Small intestine (tissue), 7 donors: ENCODE measurements around the gene ALKBH5. TPM values are rescaled to one million over a fixed set of nuclear protein-coding genes. Genes with fewer than 3 reads are reported as not detected.

Experiments used
- DNase-seq, 2 donors: peaks; one replicate each; pipeline versions ENCODE4 v3.0.0 to v3.0.0-alpha.2; 2013
- FAIRE-seq: peaks from 2 replicates; lab custom pipeline; 2012; peaks lifted over from hg19 to GRCh38; lab: Jason Lieb, UNC
- H3K27ac ChIP-seq, 3 donors: one replicate each; pipeline ENCODE4 v1.5.1; 2013; ENCODE audit warnings: low read length in 2 of 3, mild to moderate bottlenecking in 2 of 3, control low read depth in 1 of 3, inconsistent platforms in 1 of 3, low read depth in 1 of 3, moderate library complexity in 1 of 3
- H3K27me3 ChIP-seq, 3 donors: one replicate each; pipeline ENCODE4 v1.6.1; 2013; ENCODE audit warnings: low read length in 3 of 3, inconsistent platforms in 1 of 3; ENCODE audit not compliant: control insufficient read depth in 3 of 3, insufficient read depth in 3 of 3
- H3K36me3 ChIP-seq, 3 donors: one replicate each; pipeline ENCODE4 v1.6.1; 2013; ENCODE audit warnings: low read length in 3 of 3, inconsistent platforms in 1 of 3, low read depth in 1 of 3, mild to moderate bottlenecking in 1 of 3, moderate library complexity in 1 of 3; ENCODE audit not compliant: control insufficient read depth in 3 of 3, insufficient read depth in 2 of 3
- H3K4me1 ChIP-seq, 3 donors: one replicate each; pipeline ENCODE4 v1.6.1; 2013; ENCODE audit warnings: low read length in 2 of 3, inconsistent platforms in 1 of 3, low read depth in 1 of 3, mild to moderate bottlenecking in 1 of 3, moderate library complexity in 1 of 3; ENCODE audit not compliant: control insufficient read depth in 3 of 3, insufficient read depth in 2 of 3
- H3K4me3 ChIP-seq, 3 donors: one replicate each; pipeline ENCODE4 v1.5.1; 2013; ENCODE audit warnings: low read length in 3 of 3, control low read depth in 1 of 3, inconsistent platforms in 1 of 3, low read depth in 1 of 3, mild to moderate bottlenecking in 1 of 3, moderate library complexity in 1 of 3
- H3K9me3 ChIP-seq, 2 donors: one replicate each; pipeline ENCODE4 v1.6.1; 2013; ENCODE audit warnings: low read depth in 1 of 2, low read length in 1 of 2; ENCODE audit not compliant: control insufficient read depth in 2 of 2, insufficient read depth in 1 of 2
- WGBS, 3 donors: extraction: QIAGEN DNeasy Blood & Tissue Kit; methylation state at CpG; one replicate each; pipeline ENCODE4 v1.1.7; 2013; 5-methylcytosine and 5-hydroxymethylcytosine counted together
- polyA plus RNA-seq, 4 donors: library from polyadenylated mRNA; stranded (reverse) in 3 of 4; unstranded in 1 of 4; fragments of 200-250 nt in 3 of 4; fragments of 120-200 nt in 1 of 4; gene quantifications; one replicate each; pipeline versions ENCODE4 v1.2.1 to v1.2.3, GENCODE V29; 2013
- donor health status: healthy with polysubstance abuse.
- donor health status: control.
- donor health status: control.
- donor health status: Bipolar disorder and iron deficiency.
- donor health status: healthy.

The ALKBH5 gene
- polyA plus RNA-seq, 4 donors: 36.2 to 60.1 (median 40.6) TPM

- Histone ChIP-seq H3K27me3 (no peaks in the 10 kb centered on the region), H3K36me3 (no peaks in the 10 kb centered on the region), H3K27ac (no peak overlapping the region), H3K9me3 (no peaks in the 10 kb centered on the region), H3K4me1 (peaks cover 0 to 30% (median 5%) of the 10 kb centered on the region in 3 donors), H3K4me3 (no peak overlapping the region)
- DNase-seq (no peak), FAIRE-seq (no peak)
- 84 to 89% (median 88%) methylated on average over 5 of the region's 5 CpGs for WGBS, 3 donors
Observed at GRCh38 chr17:18160128-18160856, 23.3 kb upstream of the ALKBH5 start.

DNA sequence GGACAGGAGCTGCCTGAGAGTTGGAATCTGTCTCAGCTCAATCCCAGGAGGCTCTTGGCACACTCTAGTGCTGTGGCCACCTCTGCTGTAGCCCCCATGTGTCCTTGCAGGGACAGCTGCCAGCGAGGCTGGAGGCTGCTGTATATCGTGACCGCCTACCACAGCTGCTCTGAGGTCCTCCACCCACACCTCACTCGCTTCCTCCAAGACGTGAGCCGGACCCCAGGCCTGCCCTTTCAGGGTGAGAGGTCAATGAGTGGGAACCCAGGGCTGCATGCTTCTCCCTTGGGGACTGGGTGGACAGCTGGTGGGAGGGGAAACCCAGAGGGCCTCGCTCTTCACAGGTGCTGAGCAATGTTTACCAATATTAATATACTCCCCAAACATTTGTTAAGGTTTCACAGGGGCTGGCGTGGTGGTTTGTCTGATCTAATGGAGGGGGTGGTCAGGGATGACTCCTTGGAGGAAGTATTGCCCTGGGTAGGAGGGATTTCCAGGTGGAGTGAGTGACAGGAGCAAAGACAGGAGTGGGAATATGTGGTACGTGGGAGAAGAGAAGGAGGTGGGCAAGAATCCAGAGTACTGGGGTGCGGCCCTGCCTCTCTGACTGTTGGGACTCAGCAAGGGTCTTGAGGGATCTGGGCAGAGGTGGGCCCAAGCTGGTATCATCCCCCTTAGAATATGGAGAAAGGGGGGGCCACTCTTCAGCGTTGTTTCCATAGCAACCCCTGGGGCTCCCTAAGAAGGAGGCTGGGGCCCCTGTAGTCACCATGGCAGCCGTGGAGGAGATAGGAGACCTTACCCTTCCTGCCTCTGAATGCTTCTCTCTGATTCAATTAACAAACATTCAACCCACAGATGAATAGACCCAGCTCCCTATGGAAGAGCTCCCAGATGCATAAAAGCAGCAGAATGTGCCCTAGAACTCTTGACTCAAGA is 22.2 kb upstream of the ALKBH5 start:
- Histone ChIP-seq H3K36me3 (no peaks in the 10 kb centered on the region), H3K9me3 (no peaks in the 10 kb centered on the region), H3K4me1 (peaks cover 0 to 30% (median 5%) of the 10 kb centered on the region in 3 donors), H3K27ac (no peak overlapping the region), H3K27me3 (no peaks in the 10 kb centered on the region), H3K4me3 (no peak overlapping the region)
- no peak for DNase-seq
- FAIRE-seq: no peak
- 72 to 84% (median 75%) methylated on average over 12 of the region's 12 CpGs for WGBS, 3 donors

- FAIRE-seq: no peak
- 50 to 72% (median 59%) methylated on average over 7 of the region's 7 CpGs for WGBS, 3 donors
- Histone ChIP-seq H3K4me3 (no peak overlapping the region), H3K4me1 (peaks cover 0 to 27% (median 4%) of the 10 kb centered on the region in 3 donors), H3K27me3 (no peaks in the 10 kb centered on the region), H3K9me3 (peaks cover 0 to 3% of the 10 kb centered on the region in 2 donors), H3K27ac (peak overlapping the region in 1 of 3 donors; percentile 47), H3K36me3 (no peaks in the 10 kb centered on the region)
- DNase-seq: peak in 1 of 2 donors; percentile 59
Observed at GRCh38 chr17:18163547-18163946, 20.1 kb upstream of the ALKBH5 start.

DNA sequence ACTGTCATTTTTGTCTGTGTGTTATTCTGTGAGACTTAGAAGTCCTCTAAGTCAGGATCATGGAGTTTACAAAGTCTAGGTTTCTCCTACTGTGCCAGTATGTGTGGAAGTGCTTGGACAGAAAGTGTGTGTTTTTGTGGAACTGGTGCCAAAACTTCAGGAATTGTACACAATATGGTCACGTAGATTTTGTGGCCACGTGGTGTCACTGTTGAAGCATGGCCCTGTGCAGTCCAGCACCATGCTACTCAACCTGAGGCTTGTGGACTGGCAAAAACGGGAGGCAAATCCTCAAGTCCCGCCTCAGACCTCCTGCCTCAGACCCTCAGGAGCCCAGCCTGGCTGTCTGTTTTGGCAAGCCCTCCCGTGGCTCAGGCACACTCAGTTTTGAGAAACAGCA is 16.7 kb upstream of the ALKBH5 start:
- H3K27me3 ChIP-seq: no peaks in the 10 kb centered on the region
- DNase-seq: no peak
- H3K9me3 ChIP-seq: peaks cover 0 to 3% of the 10 kb centered on the region in 2 donors
- no peak overlapping the region for H3K27ac ChIP-seq
- no peak for FAIRE-seq
- peaks cover 0 to 16% (median 0%) of the 10 kb centered on the region in 3 donors for H3K4me1 ChIP-seq
- WGBS, 3 donors: 68 to 74% (median 69%) methylated on average over 5 of the region's 5 CpGs
- H3K36me3 ChIP-seq: no peaks in the 10 kb centered on the region
- H3K4me3 ChIP-seq: no peak overlapping the region

DNA sequence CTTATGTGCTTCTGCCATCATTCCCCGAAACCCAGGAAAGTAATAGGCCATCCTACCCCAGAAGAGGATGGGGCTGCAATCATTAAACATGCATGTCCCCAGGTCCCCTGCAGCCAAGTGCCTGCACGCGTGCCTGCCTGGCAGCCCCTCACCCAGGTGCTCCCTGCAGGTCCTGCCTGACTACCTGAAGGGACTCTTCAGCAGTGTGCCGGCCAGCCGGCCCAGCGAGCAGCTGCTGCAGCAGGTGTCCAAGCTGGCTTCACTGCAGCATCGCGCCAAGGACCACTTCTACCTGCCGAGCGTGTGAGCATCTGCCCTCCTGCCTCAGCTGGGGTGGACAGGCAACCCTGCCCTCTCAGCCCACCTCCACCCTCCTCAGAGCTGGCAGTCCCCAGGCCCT is 16.2 kb upstream of the ALKBH5 start:
- Histone ChIP-seq H3K4me3 (no peak overlapping the region), H3K36me3 (no peaks in the 10 kb centered on the region), H3K9me3 (peaks cover 0 to 3% of the 10 kb centered on the region in 2 donors), H3K27me3 (no peaks in the 10 kb centered on the region), H3K27ac (no peak overlapping the region), H3K4me1 (peaks cover 0 to 16% (median 0%) of the 10 kb centered on the region in 3 donors)
- no peak for FAIRE-seq
- 87 to 94% (median 87%) methylated on average over 10 of the region's 10 CpGs for WGBS, 3 donors
- DNase-seq: no peak

- DNase-seq (no peak), FAIRE-seq (no peak)
- Histone ChIP-seq H3K27ac (peak overlapping the region in 1 of 3 donors; percentile 36), H3K4me3 (no peak overlapping the region), H3K9me3 (no peaks in the 10 kb centered on the region), H3K27me3 (no peaks in the 10 kb centered on the region), H3K36me3 (no peaks in the 10 kb centered on the region), H3K4me1 (peaks cover 0 to under 1% (median 0%) of the 10 kb centered on the region in 3 donors)
- 69 to 91% (median 72%) methylated on average over 3 of the region's 3 CpGs for WGBS, 3 donors
Observed at GRCh38 chr17:18172531-18173278, 10.9 kb upstream of the ALKBH5 start.

GRCh38 chr17:18173740-18174139 is 9.9 kb upstream of the ALKBH5 start:
- 94 to 96% (median 95%) methylated on average over 14 of the region's 14 CpGs for WGBS, 3 donors

GRCh38 chr17:18176176-18176575 is 7.5 kb upstream of the ALKBH5 start:
- Histone ChIP-seq H3K4me1 (peaks cover 0 to 8% (median 0%) of the 10 kb centered on the region in 3 donors), H3K36me3 (no peaks in the 10 kb centered on the region), H3K27ac (no peak overlapping the region), H3K27me3 (no peaks in the 10 kb centered on the region), H3K4me3 (no peak overlapping the region), H3K9me3 (no peaks in the 10 kb centered on the region)
- FAIRE-seq (no peak), DNase-seq (no peak)
- 76 to 89% (median 85%) methylated on average over 7 of the region's 7 CpGs for WGBS, 3 donors

More at GRCh38 chr17:18173740-18174139, 9.9 kb upstream of the ALKBH5 start:
- no peak overlapping the region for H3K4me3 ChIP-seq
- H3K27ac ChIP-seq: no peak overlapping the region
- H3K27me3 ChIP-seq: no peaks in the 10 kb centered on the region
- H3K9me3 ChIP-seq: no peaks in the 10 kb centered on the region
- no peak for FAIRE-seq
- peaks cover 0 to 4% (median 0%) of the 10 kb centered on the region in 3 donors for H3K4me1 ChIP-seq
- no peaks in the 10 kb centered on the region for H3K36me3 ChIP-seq
- no peak for DNase-seq
